GM19238 (cell line): ENCODE measurements around the gene POLDIP3.
"Not testable (repeated sequence)": the region's sequence is repeated elsewhere in the genome, so short reads cannot be mapped to it uniquely, and the experiment has no call there.

Experiments
- DNase-seq: peaks from one replicate; pipeline ENCODE4 v3.0.0; 2011; ENCODE audit warnings: low spot score; ENCODE audit not compliant: insufficient read length

Gene POLDIP3

DNA sequence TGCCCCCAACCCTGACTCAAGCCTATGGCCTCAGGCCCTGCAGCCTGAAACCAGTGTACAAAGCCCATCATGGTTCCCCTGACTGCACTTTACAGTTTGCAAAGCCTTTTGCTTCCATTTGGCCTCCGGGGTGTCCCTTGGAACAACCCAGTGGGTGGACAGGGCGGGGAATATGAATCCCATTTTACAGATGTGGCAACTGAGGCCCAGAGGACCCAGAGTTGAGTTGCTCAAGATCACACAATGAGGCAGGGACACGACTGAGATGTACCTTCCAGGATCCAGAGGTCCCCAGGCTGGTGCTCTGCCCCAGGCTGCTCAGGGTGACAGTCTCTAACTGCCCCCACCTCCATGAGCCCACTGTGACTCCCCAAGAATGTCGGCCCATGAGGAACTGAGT lies 5.4 kb upstream of the POLDIP3 start:
- DNase-seq = no peak

DNA sequence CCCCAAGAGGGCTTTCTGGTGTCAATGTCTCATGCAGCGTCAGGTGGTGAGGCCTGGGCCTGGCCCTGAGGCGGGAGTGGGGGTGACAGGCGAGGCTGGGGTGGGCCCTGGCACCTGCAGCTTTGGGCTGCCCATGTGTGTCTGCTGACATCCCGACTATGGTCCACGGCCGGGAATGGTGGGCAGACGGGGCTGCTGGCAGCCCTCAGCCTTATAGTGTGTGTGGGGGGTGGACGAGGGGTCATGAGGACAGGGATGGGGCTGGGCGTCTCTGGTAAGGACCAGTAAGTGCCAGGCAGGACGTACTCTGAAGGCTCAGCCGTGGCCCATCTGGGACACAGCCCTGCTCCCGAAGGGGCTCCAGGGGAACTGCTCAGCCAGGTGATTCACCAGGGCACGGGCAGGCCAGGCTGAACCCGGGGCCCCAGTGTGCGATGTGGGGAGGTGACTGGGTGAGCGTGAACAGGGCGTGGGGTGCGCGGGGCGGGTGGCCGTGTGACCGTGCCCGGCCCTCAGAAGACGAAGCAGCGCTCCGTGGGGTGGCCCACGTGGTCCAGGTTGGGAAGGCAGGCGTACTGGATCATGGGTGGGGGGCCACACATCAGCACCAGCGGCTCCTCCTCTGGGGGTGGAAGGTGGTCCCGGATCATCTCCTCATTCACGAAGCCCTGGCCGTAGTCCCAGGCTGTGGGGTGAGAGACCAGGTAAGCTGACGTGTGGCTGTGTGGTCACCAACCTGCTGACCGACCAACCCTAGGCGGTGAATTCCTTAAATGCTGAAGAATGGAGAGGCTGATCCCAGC lies 4.8 kb upstream of the POLDIP3 start:
- DNase-seq = no peak

DNA sequence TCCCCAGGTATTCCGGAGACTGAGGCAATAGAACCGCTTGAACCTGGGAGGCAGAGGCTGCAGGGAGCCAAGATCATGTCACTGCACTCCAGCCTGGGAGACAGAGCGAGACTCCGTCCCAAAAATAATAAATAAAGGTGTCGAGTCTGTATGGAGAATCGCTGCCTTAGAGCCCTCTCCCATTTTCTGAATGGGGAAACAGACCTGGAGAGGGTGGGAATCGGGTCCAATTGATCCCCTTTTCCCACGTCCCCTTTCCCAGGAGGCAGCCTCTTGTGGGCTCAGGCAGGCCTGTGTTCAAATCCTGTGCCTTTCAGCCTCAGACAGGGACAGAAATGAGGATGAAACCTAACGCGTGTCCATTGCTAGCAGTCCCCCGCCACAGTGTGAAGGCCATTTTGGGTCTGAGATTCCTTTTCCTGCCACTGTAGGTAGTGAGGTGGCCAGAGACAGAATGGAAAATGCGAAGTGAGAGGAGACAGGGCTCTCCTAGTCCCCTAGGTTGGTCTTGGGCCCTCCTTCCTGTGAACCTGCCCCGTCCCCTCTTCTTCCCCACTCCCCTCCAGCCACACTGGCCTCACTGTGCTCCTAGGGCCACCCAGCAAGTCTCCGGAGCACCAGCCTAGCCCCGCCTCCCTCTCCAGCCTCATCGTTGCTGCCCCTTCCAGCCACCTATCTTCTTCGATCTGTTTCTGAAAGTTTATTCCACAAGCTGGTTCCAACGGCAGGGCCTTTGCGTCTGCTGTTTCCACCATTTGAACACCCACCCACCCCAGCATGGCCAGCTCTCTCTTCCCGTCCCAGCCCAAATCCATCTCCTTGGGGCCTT lies 2.7 kb upstream of the POLDIP3 start:
- no peak for DNase-seq

DNA sequence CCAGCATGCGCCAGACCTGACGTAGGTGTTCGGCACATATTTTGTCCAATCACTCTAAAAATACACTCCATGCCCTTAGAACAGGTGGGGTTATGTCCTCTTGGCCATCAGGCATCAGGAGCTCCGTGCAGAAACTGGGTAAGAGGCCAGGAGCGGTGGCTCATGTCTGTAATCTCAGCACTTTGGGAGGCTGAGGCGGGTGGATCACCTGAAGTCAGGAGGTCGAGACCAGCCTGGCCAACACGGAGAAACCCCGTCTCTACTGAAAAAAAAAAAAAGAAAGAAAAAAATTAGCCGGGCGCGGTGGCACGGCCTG lies 1.1 kb upstream of the POLDIP3 start:
- DNase-seq = not testable (repeated sequence)

DNA sequence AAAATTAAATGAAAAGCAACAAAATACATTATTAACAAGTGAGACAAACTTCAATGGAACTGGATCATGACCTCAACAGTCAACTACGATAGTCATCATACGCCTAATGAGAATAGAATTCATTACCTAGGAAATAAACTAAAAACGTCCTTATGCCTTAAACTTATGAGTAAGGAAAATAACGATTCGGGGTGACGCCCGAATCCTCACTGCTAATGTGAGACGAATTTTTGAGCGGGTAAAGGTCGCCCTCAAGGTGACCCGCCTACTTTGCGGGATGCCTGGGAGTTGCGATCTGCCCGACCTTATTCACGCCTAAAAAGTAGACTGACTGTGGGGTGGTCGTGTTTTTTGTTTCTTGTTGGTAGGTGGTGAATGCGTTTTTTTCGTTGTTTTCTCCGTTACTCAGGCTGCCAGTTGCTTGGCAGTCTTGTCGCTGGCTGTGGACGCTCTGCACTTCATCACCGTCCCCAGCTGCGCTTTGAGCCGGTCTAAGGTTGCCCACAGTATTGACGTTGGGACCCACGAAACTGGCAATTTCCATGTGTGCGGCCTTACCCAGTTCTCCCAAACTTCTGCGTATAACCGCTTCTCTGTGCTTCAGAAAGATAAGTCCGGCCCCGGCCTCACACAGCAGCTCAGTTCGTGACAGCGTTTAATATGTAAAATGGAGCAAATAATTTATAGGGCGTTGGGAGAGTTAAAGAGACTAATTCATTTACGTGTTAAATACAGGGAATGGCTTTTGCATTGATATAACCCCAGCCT lies 593 bp upstream of the POLDIP3 start:
- peak; percentile 83 for DNase-seq

DNA sequence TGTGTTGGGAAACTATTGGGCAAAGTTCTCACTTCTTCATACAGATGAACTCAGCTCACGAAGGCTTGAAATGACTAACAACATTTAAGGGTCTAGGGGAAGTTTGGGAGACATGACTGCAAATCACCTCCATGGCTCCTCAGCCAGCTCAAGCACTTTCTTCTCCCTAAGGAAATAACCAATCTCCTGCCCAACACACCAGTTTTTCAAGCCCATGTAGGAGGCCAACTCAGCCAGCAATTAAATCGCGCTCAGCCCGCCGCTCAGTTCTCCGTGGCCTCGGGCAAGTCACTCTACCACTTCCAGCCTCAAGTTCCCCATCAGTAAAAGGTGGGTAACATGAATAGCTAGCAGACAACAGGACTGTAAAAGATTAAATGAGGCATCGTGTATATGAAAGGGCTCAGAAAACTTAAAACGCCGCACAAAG lies 796 bp downstream of the POLDIP3 start:
- DNase-seq = no peak

DNA sequence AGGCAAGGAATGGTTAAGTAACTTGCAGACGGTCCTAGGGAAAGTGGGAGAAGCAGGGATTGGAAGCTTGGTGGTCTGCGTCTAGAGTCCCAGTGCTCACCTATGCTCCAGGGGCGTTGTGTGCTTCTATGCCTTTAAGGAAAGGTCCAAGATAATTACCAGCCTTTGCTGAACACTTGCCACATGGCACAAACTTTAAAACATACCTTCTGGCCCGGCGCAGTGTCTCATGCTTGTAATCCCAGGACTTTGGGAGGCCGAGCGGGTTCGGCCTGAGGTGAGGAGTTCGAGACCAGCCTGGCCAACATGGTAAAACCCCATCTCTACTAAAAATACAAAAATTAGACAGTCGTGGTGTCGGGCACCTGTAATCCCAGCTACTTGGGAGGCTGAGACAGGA lies 2.3 kb downstream of the POLDIP3 start:
- DNase-seq = no peak

DNA sequence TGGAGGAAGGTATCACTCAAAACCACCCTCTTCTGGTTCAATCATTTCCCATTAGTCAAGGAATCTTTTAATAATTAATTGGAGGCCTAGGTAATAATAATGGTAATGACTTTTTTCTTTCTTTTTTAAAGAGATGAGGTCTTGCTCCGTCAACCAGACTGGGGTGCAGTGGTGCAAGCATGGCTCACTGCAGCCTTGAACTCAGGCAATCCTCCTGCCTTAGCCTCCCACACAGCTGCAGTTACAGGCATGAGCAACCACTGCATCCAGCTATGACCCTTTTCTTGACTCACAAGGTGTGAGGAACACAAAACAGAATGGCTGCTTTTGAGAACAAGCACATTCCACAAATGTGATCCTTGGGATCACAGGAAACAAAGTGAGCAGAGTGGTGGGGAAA lies 3.6 kb downstream of the POLDIP3 start:
- no peak for DNase-seq

DNA sequence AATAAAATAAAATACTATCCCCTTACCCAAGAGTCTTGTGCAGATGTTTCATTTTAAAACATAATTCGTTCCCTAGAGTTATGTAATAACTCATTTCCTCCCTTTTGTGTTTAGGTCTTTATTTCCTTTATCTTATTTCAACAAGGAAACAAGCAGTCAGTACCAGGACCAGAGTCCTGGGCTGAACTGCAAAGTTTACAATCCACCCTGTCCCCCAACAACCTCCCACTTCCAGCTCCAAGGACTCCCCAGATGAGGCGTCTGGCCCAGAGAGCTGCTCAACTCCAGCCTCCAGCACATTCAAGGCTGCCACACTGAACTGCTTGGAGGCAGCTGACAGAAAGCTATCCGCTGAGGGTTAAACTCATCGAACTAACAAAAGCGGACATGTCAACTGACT lies 4.5 kb downstream of the POLDIP3 start:
- DNase-seq = no peak

DNA sequence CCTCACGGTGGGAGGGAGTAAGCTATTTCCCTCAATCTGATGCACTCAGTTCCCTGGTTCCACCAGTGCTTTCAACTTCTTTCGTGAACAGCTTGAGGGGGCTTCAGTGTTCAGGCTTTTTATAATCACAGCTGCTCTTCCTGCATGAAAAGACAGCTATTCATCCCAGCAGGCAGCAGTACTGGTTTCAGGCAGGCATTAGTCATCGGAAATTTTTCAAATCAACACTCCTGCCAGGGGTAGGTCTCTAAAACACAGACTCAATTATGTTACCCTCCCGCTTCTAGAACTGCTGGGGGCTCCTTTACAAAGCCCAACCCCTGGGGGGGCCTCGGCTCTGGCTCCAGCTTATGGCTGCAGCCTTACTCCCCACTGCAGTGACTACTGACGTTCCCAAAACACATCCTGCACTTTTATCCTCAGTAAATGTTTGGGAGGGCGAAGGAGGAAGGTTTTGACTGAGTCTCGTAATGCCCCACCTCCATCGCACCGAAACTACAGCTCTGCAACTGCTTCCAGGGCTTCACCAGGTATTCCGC lies 5.8 kb downstream of the POLDIP3 start:
- DNase-seq = no peak

DNA sequence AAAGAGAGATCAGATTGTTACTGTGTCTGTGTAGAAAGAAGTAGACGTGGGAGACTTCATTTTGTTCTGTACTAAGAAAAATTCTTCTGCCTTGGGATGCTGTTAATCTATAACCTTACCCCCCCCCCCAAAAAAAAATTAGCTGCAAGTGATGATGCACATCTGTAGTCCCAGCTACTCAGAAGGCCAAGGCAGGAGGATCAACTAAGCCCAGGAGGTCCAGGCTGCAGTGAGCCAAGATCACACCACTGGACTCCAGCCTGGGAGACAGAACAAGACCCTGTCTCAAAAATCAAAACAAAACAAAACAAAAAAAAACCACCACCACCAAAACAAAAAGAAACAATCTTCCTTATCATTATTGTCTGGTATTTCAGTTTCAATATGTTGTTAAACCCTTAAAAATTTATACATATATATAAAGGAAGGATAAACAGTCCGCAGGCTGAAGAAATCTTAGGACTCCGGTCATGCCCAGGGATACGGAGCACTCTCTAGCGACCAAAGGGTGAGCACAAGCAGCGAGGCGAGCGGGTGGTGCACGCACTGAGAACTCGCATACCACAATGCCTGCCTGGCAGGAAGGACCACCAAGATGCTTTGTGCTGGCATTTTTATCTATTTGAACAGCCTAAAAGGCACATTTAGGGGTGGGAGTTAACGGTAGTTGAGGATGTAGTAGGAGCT lies 6.4 kb downstream of the POLDIP3 start:
- no peak for DNase-seq

DNA sequence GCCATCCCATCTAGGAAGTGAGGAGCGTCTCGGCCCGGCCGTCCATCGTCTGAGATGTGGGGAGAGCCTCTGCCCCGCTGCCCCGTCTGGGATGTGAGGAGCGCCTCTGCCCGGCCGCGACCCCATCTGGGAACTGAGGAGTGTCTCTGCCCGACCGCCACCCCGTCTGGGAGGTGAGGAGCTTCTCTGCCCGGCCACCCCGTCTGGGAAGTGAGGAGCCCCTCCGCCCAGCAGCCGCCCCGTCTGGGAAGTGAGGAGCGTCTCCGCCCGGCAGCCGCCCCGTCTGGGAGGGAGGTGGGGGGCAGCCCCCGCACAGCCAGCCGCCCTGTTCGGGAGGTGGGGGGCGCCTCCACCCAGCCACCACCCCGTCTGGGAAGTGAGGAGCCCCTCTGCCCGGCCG lies 7.0 kb downstream of the POLDIP3 start:
- DNase-seq = not testable (repeated sequence)

DNA sequence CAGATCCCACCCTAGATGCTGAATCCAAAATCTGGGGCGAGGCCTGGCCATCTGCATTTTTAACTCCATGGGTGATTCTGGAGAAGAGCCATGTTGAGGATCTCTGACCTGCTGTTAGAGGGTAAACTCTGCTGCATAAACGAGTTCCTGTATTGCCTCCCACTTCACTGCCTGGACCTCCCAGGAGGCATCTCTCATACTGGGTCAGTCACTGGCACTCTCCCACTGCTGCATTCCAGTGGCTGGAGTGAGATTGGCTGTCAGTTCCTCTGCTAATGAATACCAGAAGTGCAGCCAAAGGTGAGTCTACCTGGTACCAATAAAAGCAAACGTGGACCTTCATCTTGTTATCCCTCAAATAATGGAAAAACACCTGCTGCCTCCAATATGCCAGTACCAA lies 10.3 kb downstream of the POLDIP3 start:
- no peak for DNase-seq

DNA sequence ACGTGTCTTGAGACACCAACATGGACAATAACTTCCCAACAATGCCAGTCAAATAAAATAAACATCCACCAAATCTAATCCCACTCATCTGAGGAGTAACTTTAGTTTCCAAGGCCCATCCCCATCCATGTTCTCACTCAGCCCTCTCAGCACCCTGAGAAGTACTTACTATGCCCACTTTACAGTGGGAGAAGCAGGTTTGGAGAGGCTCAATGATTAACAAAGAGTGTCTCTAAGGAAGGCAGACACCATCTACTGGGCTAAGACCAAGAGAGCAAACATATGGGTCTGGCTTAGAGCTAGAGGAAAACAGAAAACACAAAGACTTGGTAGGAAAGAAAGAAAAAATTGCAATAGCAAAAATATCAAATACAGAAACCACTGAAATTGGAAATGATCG lies 11.3 kb downstream of the POLDIP3 start:
- DNase-seq = no peak

DNA sequence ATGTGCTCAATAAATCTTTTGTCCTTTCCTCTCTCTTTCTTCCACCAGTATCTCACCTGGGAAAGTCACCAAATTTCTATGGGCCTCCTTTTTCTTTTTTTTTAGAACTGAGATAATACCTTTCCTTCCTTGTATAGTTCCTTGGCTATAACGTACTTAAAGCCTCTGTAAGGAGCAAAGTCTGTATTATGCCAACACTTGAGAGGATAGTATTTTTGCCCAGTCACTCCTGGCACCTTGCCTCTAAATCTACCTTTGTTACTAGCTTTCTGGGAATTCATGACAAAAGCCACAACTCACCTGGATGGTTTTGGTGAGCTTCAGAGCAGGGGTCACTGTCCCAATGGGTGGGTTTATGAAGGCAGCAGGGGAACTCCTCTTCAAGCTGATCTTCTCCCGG lies 12.2 kb downstream of the POLDIP3 start:
- DNase-seq = no peak

DNA sequence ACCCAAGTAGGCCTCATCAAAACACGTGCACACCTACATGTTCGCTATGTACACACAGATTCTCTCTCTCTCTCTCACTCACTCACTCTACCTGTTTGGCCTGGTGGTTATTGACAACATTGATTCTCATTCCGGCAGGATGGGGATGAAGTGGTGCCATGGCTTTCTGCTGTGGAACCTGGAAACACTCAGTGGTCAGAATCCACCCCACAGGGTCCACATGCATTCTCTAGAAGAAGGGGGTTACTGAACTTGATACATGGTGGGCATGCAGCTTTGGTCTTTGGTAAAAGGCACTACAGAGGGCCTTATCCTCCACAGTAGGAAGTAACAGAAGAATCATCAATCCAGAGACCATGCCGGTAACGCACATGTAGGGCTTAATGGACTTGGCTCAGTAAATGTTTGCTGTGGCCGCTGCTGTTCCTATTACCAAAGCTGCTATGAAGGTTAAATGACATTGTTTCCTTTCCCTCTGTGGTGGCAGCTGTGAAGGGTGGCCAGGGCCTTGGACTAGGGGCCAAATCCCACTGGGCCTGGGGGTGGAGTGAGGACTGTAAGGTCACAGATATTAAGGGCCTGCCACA lies 12.7 kb downstream of the POLDIP3 start:
- no peak for DNase-seq

DNA sequence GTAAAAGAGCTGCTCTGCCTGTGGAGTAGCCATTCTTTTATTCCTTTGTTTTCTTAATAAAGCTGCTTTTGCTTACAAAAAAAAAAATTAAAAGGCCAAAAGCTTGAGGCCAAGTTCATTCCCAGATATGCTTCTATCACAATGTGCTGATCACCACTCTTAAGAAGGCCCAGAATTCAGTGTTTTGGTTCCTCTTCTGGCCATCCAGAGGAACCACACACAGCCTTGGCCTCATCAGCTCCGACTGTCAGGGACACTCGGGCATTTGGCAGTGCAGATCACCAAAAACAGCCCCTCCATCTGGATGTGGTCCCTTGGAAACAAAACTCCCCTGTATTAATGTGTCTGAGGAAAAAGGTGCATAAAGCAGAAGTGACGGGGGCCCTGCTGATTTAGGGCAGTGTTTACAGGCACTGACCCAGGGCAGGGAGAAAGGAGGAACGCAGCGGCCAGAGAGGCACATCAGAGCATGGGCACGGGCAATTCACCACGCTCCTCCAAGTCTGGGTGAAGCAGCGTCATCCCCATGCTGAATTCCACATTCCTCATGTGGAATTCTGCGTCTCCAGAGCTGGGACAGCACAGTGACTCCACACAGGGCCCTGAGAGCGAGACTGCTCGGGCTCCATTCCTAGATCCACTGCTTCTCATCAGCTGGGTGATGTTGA lies 17.7 kb downstream of the POLDIP3 start:
- DNase-seq = no peak

DNA sequence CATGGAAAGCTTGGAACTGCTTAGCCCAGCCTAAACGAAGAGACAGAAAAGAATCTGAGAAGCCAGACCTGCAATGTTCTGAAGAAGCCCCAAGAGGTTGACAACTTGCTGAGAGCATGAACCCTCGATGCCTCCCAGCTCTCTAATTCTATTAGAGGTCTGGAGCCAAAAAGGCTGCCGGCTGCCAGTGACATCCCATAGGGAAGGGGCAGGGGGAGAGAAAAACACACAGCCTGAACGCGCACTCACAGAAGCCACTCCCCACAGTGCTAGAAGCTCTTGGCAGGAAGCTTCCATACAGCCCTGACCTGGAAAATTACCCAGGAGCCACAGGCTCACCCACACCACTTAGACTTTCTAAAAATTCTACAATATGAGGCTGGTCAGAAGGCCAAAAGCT lies 18.3 kb downstream of the POLDIP3 start:
- DNase-seq = no peak

DNA sequence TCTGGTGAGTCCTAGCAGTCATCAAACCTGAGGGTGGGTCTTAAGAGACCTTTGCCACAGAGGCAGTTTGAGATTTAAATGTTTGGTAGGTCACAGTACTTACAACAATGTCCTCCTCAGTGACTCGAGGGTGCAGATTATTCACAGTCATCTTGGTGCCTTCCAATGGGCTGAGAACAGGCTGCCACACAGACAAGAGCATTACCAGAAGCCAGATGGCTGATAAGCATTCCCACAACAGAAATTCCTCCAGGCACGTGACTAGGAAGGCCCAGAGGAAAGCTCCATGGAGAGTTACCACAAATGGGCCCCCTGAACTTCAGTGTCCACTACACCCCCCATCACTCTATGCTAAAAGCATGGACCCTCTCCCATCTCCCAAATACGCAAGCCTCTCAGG lies 19.2 kb downstream of the POLDIP3 start:
- no peak for DNase-seq

DNA sequence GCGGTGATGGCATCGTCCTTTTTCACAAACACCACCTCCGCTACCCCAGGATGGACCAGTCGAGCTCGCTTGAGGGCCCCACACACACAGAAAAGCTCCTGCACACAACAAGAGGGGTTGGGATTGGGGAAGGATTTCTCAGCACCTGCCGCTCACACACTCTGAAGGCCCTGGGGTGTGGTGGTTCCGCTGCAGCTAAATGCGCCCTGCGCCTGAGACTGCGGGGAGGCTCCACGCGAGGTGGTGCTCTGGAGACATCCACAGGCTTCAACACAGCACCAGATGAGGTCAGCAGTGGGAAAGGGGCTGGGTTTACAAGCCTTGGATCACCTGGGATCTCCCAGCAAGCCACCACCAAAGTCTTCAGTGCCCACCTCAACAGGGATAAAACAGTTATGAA lies 22.7 kb downstream of the POLDIP3 start:
- DNase-seq = no peak
